GM19397 (cell line): Measurements from ENCODE around the gene ZNF438.

ENCODE experiments used
- ATAC-seq: cut with Tn5 transposase; IDR thresholded peaks from one replicate; pipeline ENCODE4 v1.9.1; 2021; ENCODE audit warnings: mild to moderate bottlenecking, moderate library complexity; ENCODE audit not compliant: unreplicated experiment

The ZNF438 gene

GRCh38 chr10:30830315-30831230, 201.1 kb downstream of the ZNF438 start:
- ATAC-seq = no peak

DNA sequence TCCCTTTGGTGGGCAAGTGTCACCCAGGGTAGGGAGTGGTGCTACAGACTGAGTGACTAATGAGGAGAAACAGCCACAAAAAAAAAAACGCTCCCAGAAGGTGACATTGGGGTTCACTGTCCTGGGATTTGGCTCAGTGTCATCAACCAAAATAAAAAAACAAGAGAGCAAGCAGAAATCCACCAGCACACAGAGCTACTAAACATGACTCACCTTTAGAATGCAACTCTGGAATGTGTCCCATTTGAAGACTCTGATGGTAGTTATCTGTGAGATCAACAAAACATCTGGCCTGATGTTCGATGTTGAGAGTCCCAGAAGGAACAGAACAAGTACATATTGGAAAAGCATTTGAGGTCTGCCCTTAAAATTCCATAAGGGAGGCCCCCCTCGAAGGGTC, 201.8 kb downstream of the ZNF438 start:
- ATAC-seq = no peak

DNA sequence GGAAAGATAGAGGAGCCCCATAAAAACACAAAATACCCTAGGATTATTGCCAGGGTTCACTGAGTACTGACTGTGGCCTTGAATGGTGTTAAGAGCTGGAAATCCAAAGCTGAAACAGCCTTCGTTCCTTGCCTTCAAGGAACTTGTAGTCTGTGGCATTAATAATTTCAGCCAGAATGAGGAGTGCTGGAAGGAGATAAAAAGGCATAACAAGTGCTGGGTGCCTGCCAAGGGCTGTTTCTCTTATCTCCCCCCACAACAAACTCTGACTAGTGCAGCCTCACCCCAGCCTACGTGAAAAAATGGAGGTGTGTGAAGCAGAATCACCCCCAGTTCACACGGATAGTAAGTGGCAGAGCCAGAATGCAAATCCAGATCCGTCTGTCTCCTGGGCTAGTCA, 203.0 kb downstream of the ZNF438 start:
- ATAC-seq = no peak

DNA sequence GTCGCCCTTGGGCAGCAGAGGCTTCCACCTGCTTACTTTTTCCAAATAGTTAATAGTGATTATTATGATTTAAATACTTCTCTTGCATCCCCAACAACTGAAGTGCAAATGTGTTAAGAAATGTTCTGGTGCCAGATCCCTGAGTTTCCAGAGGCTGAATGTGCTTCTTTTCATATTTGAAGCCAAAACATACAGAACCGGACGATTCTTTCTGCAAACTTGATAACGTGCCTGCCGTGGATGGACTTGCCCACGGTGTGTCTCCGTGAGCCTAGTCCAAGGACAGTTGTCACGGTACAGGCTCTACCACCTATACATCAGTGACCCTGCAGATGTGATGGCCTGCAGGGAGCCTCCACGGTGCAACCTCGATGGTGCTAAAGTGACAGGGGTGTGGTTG, 203.5 kb downstream of the ZNF438 start:
- ATAC-seq = no peak

DNA sequence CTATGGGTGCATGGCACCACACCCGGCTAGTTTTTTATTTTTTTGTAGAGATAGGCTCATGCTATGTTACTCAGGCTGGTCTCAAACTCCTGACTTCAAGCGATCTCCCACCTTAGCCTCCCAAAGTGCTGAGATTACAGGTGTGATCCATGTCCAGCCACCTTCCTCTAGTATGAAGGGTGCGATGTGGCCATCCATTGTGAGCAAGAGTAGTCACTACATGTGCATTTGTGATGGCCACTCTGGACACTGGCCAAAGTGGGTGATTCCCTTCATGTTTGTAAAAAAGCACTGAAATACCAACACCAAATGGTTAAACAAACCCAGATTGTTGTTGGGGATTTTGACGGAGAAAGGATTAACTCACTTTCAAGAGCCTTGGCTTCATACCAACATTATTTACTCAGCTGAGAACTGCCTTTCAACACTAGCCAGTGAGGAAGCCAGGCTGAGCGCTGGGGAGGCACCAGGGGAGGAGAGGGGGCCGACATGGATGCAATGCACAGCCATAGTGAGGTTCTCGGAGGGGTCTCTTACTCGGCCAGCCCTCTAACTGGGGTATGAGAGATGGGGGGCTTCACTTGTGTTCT, 204.0 kb downstream of the ZNF438 start:
- ATAC-seq = no peak

DNA sequence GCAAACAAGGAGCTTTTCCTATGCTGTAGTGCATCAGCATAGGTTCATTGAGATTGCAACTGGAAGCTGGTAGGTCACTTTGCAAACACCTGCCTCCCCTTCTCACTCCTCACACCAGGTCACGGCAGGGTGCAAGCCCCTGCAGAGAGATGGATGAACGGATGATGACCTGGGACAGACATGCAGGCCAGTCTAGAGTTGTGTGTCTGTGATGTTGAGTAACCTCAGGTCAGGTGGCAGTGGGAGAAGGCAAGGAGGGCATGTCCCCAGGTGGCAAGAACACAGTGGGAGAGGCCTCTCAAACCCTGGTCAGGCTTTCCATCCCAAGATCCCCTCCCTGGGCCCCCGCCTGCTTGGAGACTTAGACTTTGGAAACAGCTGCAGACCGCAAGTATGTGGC, 205.0 kb downstream of the ZNF438 start:
- no peak for ATAC-seq

GRCh38 chr10:30825495-30825894, 206.2 kb downstream of the ZNF438 start:
- no peak for ATAC-seq

DNA sequence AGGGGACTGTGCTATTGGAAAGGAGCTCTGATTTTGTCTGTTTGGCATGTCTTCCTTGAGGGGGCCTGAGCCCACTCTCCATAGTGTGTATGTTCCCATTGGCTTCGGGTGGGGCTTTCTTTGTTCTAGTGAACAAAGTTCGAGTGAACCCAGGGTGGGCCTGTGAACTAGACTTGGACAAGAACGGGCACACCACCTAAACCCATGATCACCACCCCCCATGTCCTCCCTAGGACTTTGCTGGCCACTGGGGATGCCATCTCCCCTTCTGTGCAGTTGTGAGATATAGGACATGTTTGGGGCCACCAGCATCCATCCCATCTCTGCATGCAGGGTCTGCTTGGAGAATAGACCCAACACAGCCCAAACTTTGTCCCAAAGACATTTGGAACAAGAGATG, 206.6 kb downstream of the ZNF438 start:
- ATAC-seq = no peak

GRCh38 chr10:30823651-30824050, 208.0 kb downstream of the ZNF438 start:
- no peak for ATAC-seq

DNA sequence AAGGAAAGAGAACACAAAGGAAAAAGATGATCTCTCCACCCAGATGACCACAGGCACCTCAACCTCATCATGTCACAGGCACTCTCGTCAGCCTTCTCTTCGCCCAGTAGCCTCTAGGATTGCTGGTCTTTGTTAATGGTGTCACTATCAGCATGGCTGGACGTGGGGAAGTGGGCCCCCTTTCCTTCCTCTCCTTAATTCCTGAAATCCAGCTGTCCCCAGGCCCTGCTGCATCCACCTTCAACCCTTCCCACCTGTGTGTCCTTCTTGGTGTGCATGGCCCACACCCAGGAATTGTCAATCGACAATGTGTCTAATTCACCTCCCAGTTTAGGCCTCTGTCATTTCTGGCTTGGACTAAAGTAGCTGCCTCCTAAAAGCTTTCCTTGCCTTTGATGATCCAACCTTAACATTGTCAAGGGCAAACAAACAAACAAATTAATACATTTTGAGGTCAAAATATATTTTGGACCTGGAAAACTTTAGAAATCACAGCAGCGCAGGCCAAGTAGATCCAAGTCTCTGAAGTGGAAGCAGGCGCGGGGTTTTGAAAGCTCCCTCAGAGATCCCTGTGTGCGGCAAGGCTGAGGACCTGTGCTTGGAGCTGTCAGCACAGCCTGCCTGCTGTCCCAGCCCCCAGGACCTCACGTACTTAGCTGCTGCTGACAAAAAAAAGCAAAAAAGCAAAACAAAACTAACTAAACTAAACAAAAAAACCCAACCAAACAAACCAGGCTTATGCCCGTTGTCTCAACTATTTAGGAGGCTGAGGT, 208.8 kb downstream of the ZNF438 start:
- no peak for ATAC-seq

- ATAC-seq = no peak
Measured at GRCh38 chr10:30821994-30822692, 209.5 kb downstream of the ZNF438 start.

DNA sequence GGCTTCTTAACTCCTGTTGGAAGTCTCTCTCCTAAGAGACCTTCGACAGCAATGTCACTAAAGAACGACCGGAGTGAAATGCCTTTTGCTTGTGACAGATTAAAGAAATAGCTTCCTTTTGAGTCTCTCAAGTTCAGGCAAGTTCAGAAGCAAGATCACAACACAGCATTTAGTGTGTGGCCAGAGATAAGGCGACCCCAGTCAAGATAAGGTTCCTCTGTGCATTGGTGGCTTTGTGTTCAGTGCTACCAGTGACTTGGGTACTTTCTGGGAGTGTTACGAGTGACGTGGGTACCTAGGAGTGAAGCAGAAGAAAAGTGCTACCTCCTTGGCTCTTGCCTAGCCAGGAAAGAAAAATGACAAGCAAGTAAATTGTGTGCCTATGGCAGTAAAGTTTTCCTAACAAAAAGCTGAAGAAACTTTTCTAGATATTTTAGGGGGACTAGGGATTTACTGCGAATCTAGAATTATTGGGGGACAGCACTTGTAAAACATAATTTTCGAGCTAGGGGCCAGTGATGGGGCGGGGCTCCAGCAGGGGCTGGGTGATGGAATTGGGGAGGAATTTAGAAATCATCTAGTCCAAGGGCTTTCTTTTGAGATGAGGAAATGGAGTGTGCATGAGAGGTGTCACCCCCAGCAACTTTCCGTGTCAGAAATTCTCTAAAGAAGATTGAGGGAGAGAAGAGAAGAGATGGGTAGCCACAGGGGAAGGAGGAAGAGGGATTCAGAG, 210.2 kb downstream of the ZNF438 start:
- no peak for ATAC-seq

- ATAC-seq = no peak
Measured at GRCh38 chr10:30820261-30820991, 211.2 kb downstream of the ZNF438 start.

GRCh38 chr10:30819341-30820181, 212.1 kb downstream of the ZNF438 start:
- ATAC-seq = no peak

GRCh38 chr10:30818854-30819253, 212.8 kb downstream of the ZNF438 start:
- ATAC-seq = no peak

DNA sequence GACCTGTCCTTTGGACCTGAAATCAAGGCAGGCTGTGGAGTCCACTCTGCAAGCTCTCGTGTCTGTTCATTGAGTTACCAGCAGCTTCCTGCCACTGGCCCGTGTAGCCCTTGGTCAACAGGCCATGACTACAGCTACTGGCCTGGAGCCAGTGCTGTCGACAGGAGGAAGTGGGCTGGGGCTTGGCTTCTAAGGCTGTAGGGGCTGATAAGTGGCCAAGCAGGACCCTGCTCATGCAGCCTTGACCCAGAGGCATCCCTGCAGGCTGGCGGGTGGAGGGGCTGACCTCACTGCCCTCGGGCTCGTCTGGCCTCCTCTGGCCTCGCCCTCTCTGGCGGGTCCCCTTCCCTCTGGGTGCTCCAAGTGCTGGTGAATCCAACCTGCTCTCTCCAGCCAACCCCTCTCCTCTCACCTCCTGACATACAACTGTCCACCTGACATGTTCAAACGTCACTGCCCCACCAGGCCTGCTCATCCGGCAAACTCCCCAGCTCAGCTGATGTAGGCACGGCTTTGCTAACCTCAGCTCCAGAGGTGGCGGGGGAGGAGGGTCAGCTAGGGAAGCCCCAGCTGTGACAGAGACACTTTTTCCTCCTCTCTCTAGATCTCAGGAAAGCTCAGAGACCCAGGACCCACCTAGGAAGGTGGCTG, 213.5 kb downstream of the ZNF438 start:
- ATAC-seq = peak; percentile 55

DNA sequence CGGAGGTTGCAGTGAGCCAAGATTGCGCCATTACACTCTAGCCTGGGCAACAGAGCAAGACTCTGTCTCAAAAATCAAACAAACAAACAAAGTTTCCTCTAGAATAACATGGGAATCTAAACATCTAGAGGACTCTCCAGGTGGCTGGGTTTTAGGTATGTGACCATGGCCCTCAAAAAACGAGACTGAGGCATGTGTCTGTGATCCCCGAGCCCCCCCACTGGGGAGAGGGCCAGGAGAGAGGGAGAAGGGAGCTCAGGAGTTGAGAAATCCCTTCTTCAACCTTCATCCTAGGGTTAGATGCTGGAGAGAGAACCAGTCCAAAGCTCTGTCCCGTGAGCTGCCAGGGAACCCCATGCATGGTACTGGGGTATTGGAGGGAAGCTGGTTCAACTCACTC, 214.1 kb downstream of the ZNF438 start:
- ATAC-seq = no peak

DNA sequence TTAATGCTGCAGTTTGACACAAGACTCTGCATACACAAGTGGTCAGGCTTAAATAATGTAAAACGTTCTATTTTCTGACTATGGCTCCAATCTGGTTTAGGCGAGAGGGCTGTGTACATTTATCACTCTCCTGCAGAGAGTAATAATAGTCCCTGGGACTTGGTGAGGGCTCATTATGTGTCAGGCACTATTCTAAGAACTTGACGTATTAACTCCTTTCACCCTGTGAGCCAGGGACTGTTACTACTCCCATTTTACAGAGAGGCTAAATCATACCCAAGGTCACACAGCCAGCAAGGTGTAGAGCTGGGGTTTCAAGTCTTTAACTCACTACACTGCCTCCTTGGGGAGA, 214.9 kb downstream of the ZNF438 start:
- no peak for ATAC-seq
